SK-N-SH treated with all-trans-retinoic acid at 6 μM for 48 hours (cell line): ENCODE measurements around the gene SDK1.

Source experiments
- ATAC-seq: fragments of 200-7000 bp; cut with Tn5 transposase; 3 replicates; pipeline ENCODE4 v1.9.1; 2020; ENCODE audit warnings: mild to moderate bottlenecking, moderate library complexity
- ARNTL ChIP-seq: fragments of 450-650 bp; formaldehyde crosslinking; IDR thresholded peaks from 2 replicates; pipeline ENCODE4 v1.5.0; 2020; ENCODE audit warnings: low read depth, mild to moderate bottlenecking, moderate library complexity, borderline replicate concordance
- CREB5 ChIP-seq: fragments of 250-450 bp; sonication (Bioruptor Pico); IDR thresholded peaks from 2 replicates; pipeline ENCODE4 v1.5.1; 2020; ENCODE audit warnings: low read depth, mild to moderate bottlenecking, moderate library complexity
- CSDC2 ChIP-seq: fragments of 250-450 bp; sonication (Bioruptor Pico); IDR thresholded peaks from 2 replicates; pipeline ENCODE4 v1.5.0; 2020; ENCODE audit warnings: mild to moderate bottlenecking, moderate library complexity
- CSRNP3 ChIP-seq: fragments of 250-450 bp; sonication (Bioruptor Pico); IDR thresholded peaks from 2 replicates; pipeline ENCODE4 v1.5.1; 2021; ENCODE audit warnings: mild to moderate bottlenecking, moderate library complexity
- ESRRG ChIP-seq: fragments of 250-450 bp; sonication (Bioruptor Pico); IDR thresholded peaks from 2 replicates; pipeline ENCODE4 v1.6.1; 2021; ENCODE audit warnings: mild to moderate bottlenecking
- GLIS3 ChIP-seq: fragments of 250-450 bp; sonication (Bioruptor Pico); IDR thresholded peaks from 2 replicates; pipeline ENCODE4 v1.5.0; 2020; ENCODE audit warnings: mild to moderate bottlenecking, moderate library complexity
- ISL1 ChIP-seq: fragments of 250-450 bp; sonication (Bioruptor Pico); IDR thresholded peaks from 2 replicates; pipeline ENCODE4 v2.1.2; 2022; ENCODE audit warnings: mild to moderate bottlenecking, moderate library complexity
- OSR1 ChIP-seq: fragments of 250-450 bp; sonication (Bioruptor Pico); IDR thresholded peaks from 2 replicates; pipeline ENCODE4 v1.8.0; 2022; ENCODE audit warnings: moderate library complexity, mild to moderate bottlenecking, inconsistent platforms
- PATZ1 ChIP-seq: fragments of 250-450 bp; sonication (Bioruptor Pico); IDR thresholded peaks from 2 replicates; pipeline ENCODE4 v1.8.0; 2020; ENCODE audit warnings: mild to moderate bottlenecking, moderate library complexity, borderline replicate concordance
- POU6F1 ChIP-seq: fragments of 250-450 bp; sonication (Bioruptor Pico); IDR thresholded peaks from 2 replicates; pipeline ENCODE4 v1.8.0; 2021; ENCODE audit warnings: low read depth, mild to moderate bottlenecking, moderate library complexity, borderline replicate concordance
- PPARA ChIP-seq: fragments of 250-450 bp; sonication (Bioruptor Pico); IDR thresholded peaks from 2 replicates; pipeline ENCODE4 v1.5.0; 2020; ENCODE audit warnings: mild to moderate bottlenecking, borderline replicate concordance
- RARB ChIP-seq: fragments of 250-450 bp; sonication (Bioruptor Pico); IDR thresholded peaks from 2 replicates; pipeline ENCODE4 v1.8.0; 2021; ENCODE audit warnings: mild to moderate bottlenecking, moderate library complexity
- TOX ChIP-seq: fragments of 250-450 bp; sonication (Bioruptor Pico); IDR thresholded peaks from 2 replicates; pipeline ENCODE4 v1.8.0; 2021; ENCODE audit warnings: mild to moderate bottlenecking, moderate library complexity, borderline replicate concordance
- TSHZ2 ChIP-seq: fragments of 250-450 bp; sonication (Bioruptor Pico); IDR thresholded peaks from 2 replicates; pipeline ENCODE4 v1.5.0; 2020; ENCODE audit warnings: mild to moderate bottlenecking, moderate library complexity
- ZFP3 ChIP-seq: fragments of 250-450 bp; sonication (Bioruptor Pico); IDR thresholded peaks from 2 replicates; pipeline ENCODE4 v1.5.0; 2020; ENCODE audit warnings: mild to moderate bottlenecking, moderate library complexity
- ZFP30 ChIP-seq: fragments of 450-650 bp; formaldehyde crosslinking; IDR thresholded peaks from 2 replicates; pipeline ENCODE4 v1.5.0; 2022; ENCODE audit warnings: mild to moderate bottlenecking, moderate library complexity
- ZNF70 ChIP-seq: fragments of 450-650 bp; formaldehyde crosslinking; IDR thresholded peaks from 2 replicates; pipeline ENCODE4 v1.5.0; 2020; ENCODE audit warnings: mild to moderate bottlenecking, moderate library complexity

SDK1 gene

GRCh38 chr7:3544202-3544601 lies 243.2 kb downstream of the SDK1 start:
- TF ChIP-seq CSDC2 (CRISPR knock-in tag) = no peak
- TF ChIP-seq ZFP3 (CRISPR knock-in tag) = no peak
- no peak for TF ChIP-seq OSR1 (CRISPR knock-in tag)
- no peak for TF ChIP-seq TSHZ2 (CRISPR knock-in tag)
- no peak for TF ChIP-seq CREB5
- no peak for TF ChIP-seq ARNTL
- no peak for TF ChIP-seq RARB (CRISPR knock-in tag)
- no peak for TF ChIP-seq PPARA (CRISPR knock-in tag)
- TF ChIP-seq, all 23 proteins: peak for 0
- no peak for ATAC-seq

- TF ChIP-seq GLIS3 (CRISPR knock-in tag) (no peak), ZFP30 (CRISPR knock-in tag) (no peak), RARB (CRISPR knock-in tag) (no peak), TOX (CRISPR knock-in tag) (no peak), ARNTL (no peak), PATZ1 (CRISPR knock-in tag) (no peak), CSRNP3 (CRISPR knock-in tag) (no peak), CSDC2 (CRISPR knock-in tag) (no peak), TSHZ2 (CRISPR knock-in tag) (no peak), ESRRG (CRISPR knock-in tag) (no peak), PPARA (CRISPR knock-in tag) (no peak), ISL1 (CRISPR knock-in tag) (no peak), ZNF70 (CRISPR knock-in tag) (no peak), POU6F1 (CRISPR knock-in tag) (no peak), OSR1 (CRISPR knock-in tag) (no peak), ZFP3 (CRISPR knock-in tag) (no peak), CREB5 (no peak)
- TF ChIP-seq, all 23 proteins: peak for 0
- no peak for ATAC-seq
These were observed 247.8 kb downstream of the SDK1 start for GRCh38 chr7:3548815-3549214.
